Right atrium auricular region (tissue), 2 donors: Measurements from ENCODE around the gene TSSK1B. TPM values are rescaled to one million over a fixed set of nuclear protein-coding genes. Genes with fewer than 3 reads are reported as not detected.
"Not testable (repeated sequence)": the region's sequence is repeated elsewhere in the genome, so short reads cannot be mapped to it uniquely, and the experiment has no call there.

Experiments
- DNase-seq: peaks from one replicate; pipeline ENCODE4 v3.0.0-alpha.2; 2019; ENCODE audit warnings: low spot score
- H3K27ac ChIP-seq, 2 donors: fragments of 200-600 bp; sonication (generic); 1 replicate in 1 of 2; 2 replicates in 1 of 2; pipeline ENCODE4 v1.5.1; 2016 to 2019
- H3K27me3 ChIP-seq, 2 donors: fragments of 200-600 bp; sonication (generic); one replicate each; pipeline versions ENCODE4 v1.5.1 to v1.6.0; 2017 to 2019
- H3K36me3 ChIP-seq: fragments of 200-600 bp; sonication (generic); one replicate; pipeline ENCODE4 v1.5.1; 2016
- H3K4me1 ChIP-seq, 2 donors: fragments of 200-600 bp; sonication (generic); one replicate each; pipeline versions ENCODE4 v1.5.1 to v1.6.0; 2017 to 2019
- H3K4me3 ChIP-seq, 2 donors: fragments of 200-600 bp; sonication (generic); 1 replicate in 1 of 2; 2 replicates in 1 of 2; pipeline ENCODE4 v1.5.1; 2017 to 2019; ENCODE audit warnings: mild to moderate bottlenecking in 1 of 2, moderate library complexity in 1 of 2
- H3K9me3 ChIP-seq, 2 donors: fragments of 200-600 bp; sonication (generic); one replicate each; pipeline ENCODE4 v1.5.1; 2019
- CTCF ChIP-seq, 2 donors: fragments of 200-600 bp; sonication (generic); IDR thresholded peaks; one replicate each; pipeline ENCODE4 v1.5.1; 2019; ENCODE audit warnings: antibody characterized with exemption in 2 of 2
- total RNA-seq, 2 donors: library from RNA; depleted of rRNA; stranded (reverse); fragments of >200 nt; gene quantifications; one replicate each; pipeline ENCODE4 v1.1.0, GENCODE V29; 2016

TSSK1B gene
- total RNA-seq, 2 donors from 2014 or later: not detected

- no peaks in the 10 kb centered on the region for H3K9me3 ChIP-seq
- no peak for DNase-seq
- TF ChIP-seq CTCF (IDR thresholded peaks at IDR 0.05): no peak
- no peak overlapping the region for H3K27ac ChIP-seq
- no peak overlapping the region for H3K4me3 ChIP-seq
- no peaks in the 10 kb centered on the region for H3K36me3 ChIP-seq
- H3K27me3 ChIP-seq: no peaks in the 10 kb centered on the region
- no peaks in the 10 kb centered on the region for H3K4me1 ChIP-seq
Observed at GRCh38 chr5:113427871-113428574, 6.8 kb downstream of the TSSK1B start.

DNA sequence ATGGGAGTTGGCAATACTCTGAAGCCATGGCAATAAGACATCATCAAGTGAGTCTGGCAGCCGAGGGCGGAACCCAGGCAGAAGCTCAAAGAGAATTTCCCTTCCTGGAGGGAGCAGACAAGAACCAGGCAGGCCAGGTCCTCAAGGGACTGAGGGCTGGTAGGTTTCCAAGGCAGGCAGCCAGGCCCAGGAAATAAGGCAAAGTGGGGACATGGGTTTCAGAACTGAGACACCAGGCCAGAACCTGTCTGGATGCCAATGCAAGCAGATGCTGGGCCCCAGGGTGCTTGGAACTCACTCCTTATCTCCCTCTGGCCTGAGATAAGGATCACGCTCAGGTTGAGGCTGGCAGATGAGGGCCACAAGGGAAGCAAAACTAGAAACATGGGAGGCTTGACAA is 8.9 kb downstream of the TSSK1B start:
- Histone ChIP-seq H3K4me1 (no peaks in the 10 kb centered on the region), H3K36me3 (no peaks in the 10 kb centered on the region), H3K4me3 (no peak overlapping the region), H3K27me3 (no peaks in the 10 kb centered on the region), H3K9me3 (no peaks in the 10 kb centered on the region), H3K27ac (no peak overlapping the region)
- no peak for DNase-seq
- no peak for TF ChIP-seq CTCF (IDR thresholded peaks at IDR 0.05)

DNA sequence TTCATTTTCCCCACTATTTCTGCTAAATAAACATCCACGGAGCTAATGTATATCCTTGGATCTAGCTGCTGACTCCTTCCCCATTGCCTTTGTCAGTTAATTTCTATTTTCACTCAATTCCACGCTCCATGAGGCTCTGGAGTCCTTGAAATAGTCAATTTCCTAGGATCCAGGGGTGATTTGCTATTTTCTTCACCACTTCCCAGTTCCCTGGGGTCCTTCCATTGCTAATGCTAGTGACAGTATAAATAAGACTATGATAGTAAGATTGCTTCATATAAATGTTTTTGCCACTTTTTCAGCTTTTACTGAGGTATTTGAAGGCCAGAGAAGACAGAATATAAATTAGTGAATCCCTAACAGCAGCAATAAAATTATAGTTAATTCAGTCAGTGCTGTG is 13.1 kb downstream of the TSSK1B start:
- no peak for DNase-seq
- Histone ChIP-seq H3K27ac (no peak overlapping the region), H3K9me3 (no peaks in the 10 kb centered on the region), H3K27me3 (no peaks in the 10 kb centered on the region), H3K4me3 (no peak overlapping the region), H3K4me1 (no peaks in the 10 kb centered on the region), H3K36me3 (no peaks in the 10 kb centered on the region)
- no peak for TF ChIP-seq CTCF (IDR thresholded peaks at IDR 0.05)

DNA sequence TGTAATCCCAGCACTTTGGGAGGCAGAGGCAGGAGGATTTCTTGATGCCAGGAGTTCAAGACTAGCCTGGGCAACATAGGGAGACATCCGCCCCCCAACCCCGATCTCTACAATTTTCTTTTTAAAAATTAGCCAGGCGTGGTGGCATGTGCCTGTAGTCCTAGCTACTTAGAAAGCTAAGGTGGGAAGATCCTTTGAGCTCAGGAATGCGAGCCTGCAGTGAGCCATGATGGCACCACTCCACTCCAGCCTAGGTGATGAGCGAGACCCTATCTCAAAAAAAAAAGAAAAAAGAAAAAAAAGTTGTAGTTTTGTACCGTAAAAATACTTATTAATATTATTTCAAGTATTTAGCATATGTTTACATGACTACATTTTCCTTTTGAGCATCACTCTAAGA is 29.3 kb downstream of the TSSK1B start:
- TF ChIP-seq CTCF (IDR thresholded peaks at IDR 0.05): no peak
- Histone ChIP-seq H3K9me3 (no peaks in the 10 kb centered on the region), H3K4me1 (no peaks in the 10 kb centered on the region), H3K27me3 (no peaks in the 10 kb centered on the region), H3K4me3 (no peak overlapping the region), H3K36me3 (no peaks in the 10 kb centered on the region), H3K27ac (no peak overlapping the region)
- DNase-seq: no peak

DNA sequence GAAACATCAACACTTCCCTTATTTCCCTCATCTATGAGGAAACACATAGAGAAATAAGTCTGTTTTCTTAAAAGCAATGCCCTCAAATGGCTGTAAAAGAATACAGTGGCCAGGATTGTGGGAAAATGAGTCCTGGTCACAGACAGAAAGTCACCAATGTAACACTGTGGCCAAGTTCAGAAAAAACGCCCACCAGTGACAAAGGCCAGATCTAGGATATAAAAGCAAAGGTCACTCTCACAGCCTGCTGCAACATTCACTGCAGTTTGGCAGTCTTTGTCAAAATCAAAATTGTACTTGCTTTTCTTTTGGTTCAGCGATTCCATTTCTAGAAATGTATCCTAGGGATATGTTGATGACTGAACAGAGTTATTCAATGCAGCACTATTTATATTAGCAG is 30.5 kb downstream of the TSSK1B start:
- H3K36me3 ChIP-seq: no peaks in the 10 kb centered on the region
- H3K4me1 ChIP-seq: no peaks in the 10 kb centered on the region
- H3K27ac ChIP-seq: no peak overlapping the region
- no peak for TF ChIP-seq CTCF (IDR thresholded peaks at IDR 0.05)
- DNase-seq: no peak
- H3K4me3 ChIP-seq: no peak overlapping the region
- no peaks in the 10 kb centered on the region for H3K27me3 ChIP-seq
- H3K9me3 ChIP-seq: no peaks in the 10 kb centered on the region

DNA sequence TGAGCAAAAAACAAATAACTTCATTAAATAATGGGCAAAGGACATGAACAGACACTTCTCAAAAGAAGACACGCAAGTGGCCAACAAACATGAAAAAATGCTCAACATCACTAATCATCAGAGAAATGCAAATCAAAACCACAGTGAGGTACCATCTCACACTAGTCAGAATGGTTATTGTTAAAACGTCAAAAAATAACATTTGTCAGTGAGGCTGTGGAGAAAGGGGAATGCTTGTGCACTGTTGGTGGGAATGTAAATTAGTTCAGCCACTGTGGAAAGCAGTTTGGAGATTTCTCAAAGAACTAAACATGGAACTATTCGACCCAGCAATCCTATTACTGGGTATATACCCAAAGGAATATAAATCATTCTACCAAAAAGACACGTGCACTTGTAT is 36.8 kb downstream of the TSSK1B start:
- H3K4me1 ChIP-seq, DNase-seq, H3K4me3 ChIP-seq, H3K27ac ChIP-seq, H3K9me3 ChIP-seq, H3K27me3 ChIP-seq, H3K36me3 ChIP-seq: not testable (repeated sequence)
